Body of pancreas (tissue), 4 donors: ENCODE results near the gene SLC13A4.

ENCODE experiments used
- CTCF ChIP-seq, 7 experiments: fragments of 450-650 bp in 4 of 7; fragments of 200-600 bp in 3 of 7; sonication (generic) in 3 of 7; IDR thresholded peaks; one replicate each; pipeline ENCODE4 v1.5.1; 2016 to 2019; ENCODE audit warnings: antibody characterized with exemption in 7 of 7
- POLR2A ChIP-seq, 3 donors: fragments of 450-650 bp; IDR thresholded peaks; one replicate each; pipeline ENCODE4 v1.6.1; 2016; ENCODE audit warnings: antibody characterized with exemption in 3 of 3, mild to moderate bottlenecking in 2 of 3

- TF ChIP-seq CTCF (IDR thresholded peaks at IDR 0.05), result no peak
- no peak for TF ChIP-seq POLR2A (IDR thresholded peaks at IDR 0.05)
These were observed at the start of gene SLC13A4 for GRCh38 chr7:135728136-135728669.
